NCI-H2081 (cell line): ENCODE data around the gene DGKE.

Experiments
- DNase-seq, 2 experiments: peaks; one replicate each; lab custom pipeline; 2025; lab: John Stamatoyannopoulos, UW

DGKE gene

DNA sequence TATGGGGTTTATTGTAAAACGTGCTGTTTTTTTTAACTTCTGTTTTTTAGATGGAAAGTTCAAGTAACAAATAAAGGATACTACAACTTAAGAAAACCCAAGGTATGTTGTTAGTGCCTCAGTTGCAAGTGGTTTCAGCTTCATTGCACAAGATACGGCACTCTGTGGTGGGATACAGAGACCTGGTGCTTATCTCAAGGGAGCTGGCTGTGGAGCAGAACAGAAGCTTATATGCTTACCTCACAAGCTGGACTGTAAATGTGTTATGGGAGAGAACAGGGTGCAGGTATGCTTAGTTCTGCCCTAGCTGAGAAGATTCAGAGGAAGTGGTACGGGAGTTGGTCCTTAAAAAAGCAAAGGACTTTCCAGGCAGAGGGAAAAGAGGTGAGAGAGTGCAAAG lies 15.2 kb downstream of the DGKE start:
- no peak for DNase-seq

DNA sequence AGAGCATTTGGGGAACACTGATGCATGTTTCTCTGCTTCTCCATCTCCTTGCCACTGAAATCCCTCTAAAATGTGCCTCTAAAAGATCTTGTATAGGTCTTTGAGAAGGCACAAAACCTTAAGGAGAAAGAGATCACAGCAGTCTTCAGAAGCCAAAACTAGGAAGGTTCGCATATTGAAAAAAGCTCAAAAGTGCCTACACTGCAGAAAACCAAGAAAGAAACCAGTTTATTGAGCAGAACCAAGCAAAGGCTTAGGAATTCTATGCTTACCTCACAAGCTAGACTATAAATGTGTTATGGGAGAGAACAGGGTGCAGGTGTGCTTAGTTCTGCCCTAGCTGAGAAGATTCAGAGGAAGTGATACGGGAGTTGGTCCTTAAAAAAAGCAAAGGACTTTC lies 16.6 kb downstream of the DGKE start:
- no peak for DNase-seq

DNA sequence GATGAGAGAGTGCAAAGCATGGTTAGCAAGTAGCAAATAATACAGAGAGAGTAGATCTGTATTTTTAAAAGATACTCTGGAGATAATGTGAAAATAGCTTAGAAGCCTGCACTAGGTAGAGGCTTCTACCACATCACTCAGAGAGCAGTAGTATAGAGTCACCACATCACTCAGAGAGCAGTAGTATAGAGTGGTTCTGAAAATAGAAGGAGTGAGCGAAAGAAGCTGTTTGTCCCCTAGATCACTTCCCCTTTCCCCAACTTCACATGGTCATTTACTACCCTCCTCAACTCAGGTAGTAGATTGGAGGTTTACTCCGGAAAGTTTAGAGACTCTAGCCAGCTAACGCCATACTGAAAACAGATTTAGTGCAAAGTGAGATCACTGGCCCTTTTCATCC lies 17.1 kb downstream of the DGKE start:
- DNase-seq, result no peak

DNA sequence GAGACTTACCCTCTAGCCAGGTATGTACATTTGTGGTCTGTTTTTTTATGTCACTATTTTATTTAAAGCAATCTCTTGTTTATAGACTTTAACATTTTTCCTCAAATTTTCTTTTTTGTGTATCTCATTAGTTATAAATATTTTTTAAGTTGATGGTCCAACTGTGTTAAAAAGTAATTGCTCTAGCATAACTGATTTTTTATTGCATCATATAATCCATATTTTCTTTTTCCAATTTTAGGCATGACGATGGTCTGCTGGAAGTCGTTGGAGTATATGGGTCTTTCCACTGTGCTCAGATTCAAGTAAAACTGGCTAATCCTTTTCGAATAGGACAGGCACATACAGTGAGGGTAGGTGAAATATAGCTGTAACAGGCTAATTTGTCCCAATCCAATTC lies 27.9 kb downstream of the DGKE start:
- no peak for DNase-seq

DNA sequence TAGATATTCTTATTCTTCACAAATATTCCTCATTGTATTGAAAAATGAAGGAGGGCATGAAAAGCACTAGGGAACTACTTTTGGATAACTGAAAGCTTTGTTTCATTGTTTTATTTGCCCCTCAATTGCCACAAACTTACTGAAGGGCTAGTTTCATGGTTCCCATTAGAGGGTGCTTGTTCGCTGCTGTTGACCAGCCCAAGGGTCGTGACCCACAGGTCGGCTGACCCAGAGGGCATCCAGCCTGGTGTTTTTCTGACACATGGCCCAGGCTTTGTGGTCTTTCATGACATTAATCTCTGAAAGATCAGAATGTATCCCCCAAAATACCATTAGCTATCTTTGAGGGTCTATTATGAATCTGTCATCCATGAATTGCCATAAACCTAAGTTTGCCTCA lies 30.0 kb downstream of the DGKE start:
- DNase-seq, result no peak

DNA sequence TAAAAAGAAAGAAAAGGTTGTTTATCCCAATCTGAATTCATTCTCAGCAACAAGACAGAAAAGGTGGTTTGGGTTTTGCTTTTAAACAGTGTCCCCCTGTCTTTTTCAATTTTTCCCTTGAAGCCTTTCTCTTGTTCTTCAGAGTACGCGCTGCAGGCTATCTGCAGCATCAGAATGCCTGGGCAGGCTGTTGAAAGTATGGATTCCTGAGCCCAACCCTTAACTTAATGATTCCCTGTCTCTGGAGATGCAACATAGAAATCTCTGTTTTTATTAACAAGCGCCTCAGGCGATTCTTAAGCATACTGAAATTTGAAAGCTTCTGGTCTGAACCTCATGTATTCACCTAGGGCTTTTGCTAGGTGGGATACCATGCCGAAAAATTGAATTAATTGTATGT lies 32.1 kb downstream of the DGKE start:
- no peak for DNase-seq

DNA sequence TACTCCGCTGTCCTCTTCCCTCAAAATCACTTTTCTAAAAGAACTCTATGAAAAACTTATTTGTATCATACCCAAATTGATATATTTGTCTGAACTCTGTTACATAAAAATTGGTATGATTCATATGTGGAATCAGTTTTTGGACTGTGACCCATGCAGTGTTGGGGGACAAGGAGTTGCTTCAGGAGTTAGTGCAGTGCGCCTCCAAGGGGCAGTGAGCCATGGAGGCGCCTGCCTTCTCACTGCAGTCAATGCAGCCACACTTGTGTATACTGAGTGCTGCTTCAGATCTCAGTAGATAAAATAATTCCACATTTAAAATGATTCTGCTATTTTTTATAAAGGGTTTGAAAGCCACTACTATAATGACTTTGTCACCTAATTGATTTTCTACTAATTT lies 32.5 kb downstream of the DGKE start:
- DNase-seq, result no peak

DNA sequence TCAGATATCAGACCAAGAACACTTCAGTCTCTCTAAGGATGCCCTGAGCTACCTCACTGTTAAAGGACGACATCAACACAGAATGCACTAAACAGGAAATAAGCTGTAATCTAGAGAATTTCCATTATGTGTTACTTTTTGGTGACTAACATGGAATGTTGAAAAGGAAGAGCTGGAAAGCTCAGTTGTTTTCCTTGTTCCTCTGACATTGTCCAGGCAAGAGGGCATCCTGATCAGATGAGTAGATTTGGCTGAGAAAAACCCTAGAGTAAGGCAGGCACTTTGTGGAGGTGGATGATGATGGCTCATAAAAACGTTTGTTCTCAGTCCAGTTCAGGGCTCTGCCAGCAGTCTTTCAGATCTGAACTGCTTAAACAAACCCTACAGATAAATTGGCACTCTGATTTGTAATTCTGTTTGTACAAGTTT lies 34.0 kb downstream of the DGKE start:
- peak in 1 of 2 experiments; percentile 15 for DNase-seq

DNA sequence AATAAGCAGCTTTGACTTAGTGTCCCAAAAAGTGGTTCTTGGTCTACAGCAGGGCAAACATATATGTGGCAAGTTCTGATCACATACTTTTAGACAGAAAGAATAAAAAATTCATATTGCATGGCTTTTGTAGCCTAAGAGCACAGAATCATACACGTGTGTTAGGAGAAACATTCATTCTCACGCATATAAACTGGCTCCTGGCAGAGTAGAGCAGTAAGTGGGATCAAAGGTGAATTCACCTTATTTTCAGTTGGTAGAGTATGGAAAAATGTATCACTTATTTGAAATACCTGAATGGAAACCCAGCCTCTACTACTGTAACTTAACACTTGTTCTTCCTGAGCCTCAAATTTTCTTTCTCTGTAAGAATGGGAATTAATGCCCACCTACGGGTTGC lies 34.8 kb downstream of the DGKE start:
- no peak for DNase-seq

DNA sequence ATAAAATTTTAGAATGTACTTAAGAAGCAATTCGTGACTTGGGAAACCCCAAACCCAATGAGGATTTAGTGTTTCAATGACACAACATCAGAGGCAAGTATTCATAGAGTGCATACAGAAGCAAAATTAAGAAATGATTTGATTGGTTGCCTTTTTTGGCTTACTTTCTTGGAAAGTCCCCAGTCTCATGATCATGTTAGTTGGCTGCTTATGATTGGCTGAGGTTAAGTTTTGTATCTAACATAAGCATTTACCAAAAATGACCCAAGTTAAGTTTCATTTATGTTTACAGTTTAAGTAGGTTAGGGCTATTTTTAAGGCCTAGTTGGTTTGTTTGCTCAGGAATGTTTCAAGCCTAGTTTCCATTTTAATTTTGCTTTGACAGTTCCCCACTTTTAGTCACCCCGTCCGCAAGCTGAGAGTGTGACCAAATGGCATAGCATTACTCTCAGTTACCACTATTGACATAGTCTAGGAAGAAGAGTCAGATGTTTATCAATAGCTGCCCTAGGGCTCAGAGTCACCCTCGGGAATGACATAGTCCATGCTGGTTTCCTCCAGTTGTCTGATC lies 36.2 kb downstream of the DGKE start:
- DNase-seq, result no peak

DNA sequence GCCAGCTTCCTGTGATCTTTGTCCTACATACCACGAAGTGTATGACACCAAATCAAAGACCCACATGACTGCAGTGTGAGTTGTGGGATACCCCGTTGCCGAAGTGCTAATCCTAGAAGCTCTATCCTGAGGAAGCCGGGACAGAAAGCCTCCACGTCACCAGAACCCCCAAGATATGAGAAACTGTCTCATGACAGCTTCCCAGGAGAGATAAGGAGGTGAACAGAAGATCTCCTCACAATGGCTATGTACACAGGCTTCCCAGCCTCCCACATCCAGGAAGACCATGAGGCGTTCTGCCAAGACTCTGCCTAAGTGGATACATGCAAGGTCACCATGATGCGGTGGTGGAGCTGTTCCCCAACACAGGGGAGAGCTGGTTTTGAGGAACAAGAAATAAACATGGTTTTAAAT lies 42.8 kb downstream of the DGKE start:
- DNase-seq, result no peak

DNA sequence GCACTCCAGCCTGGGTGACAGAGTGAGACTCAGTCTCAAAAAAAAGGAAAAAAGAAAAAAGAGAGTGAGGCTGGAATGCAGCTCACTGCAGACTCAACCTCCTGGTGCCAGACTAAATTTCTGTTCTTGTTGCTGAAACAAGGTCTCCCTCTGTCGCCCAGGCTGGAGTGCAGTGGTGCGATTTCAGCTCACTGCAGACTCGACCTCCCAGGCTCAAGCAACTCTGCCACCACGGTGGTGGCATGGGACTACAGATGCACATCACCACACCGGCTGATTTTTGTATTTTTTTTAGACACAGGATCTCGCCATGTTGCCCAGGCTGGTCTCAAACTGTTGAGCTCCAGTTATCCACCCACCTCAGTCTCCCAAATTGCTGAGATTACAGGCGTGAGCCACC lies 45.3 kb downstream of the DGKE start:
- no peak for DNase-seq

DNA sequence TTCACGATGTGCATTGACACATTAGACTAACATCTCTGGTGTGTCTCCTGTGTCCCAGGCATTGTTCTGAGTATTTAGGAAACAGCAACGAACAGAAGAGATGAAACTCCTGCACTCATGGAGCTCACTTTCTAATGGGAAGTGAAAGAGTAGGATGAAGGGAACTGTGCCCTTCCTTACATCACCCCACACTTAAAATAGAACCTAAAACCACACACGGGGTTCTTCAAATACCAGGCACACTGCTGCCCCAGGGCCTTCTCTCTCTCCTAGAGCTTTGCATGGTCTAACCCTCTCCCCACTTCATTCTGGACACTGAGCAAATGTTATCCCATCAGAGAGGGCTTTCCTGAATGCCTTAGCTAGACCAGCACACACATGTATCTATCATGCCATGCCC lies 46.2 kb downstream of the DGKE start:
- no peak for DNase-seq

DNA sequence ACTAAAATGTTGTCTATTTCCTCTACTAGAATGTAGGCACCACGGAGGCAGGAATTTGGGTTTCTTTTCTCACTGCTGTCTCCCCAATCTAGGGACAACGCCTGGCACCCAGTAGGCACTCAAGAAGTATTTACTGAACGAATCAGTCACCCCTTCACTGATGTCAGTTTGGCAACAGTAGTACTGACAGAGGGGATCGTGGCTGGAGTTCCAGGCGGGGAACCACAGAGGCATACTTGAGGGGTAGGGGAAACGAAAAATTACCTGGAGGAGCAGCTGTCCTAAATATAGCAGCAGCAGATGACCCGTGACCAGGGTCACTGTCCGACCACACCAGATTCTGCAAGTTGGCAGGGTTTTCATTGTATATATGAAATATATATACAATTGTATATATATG lies 46.6 kb downstream of the DGKE start:
- no peak for DNase-seq

DNA sequence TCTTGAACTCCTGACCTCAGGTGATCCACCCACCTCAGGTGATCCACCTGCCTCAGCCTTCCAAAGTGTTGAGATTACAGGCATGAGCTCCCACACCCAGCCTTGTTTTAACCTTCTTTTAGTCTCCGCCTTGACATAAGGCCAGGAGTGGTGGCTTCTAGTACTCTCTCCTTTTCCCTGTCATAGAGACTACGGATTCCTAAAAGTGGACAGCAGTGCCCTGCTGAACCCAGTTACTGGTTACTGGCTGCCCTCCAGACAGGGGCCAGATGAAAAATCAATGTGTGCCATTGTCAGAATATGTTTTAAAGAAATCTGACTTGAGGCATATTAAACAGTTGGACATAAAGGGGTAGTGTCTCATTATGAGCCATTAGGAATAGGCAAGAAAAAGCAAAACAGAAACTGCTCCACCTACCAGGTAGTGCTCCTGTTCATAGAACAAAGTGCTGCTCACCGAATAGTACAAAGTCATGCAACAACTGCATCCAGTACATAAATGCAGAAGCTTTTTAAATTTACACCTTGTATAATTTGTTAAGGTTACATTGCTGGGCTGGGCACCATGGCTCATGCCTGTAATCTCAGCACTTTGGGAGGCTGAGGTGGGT lies 47.8 kb downstream of the DGKE start:
- DNase-seq, result no peak

DNA sequence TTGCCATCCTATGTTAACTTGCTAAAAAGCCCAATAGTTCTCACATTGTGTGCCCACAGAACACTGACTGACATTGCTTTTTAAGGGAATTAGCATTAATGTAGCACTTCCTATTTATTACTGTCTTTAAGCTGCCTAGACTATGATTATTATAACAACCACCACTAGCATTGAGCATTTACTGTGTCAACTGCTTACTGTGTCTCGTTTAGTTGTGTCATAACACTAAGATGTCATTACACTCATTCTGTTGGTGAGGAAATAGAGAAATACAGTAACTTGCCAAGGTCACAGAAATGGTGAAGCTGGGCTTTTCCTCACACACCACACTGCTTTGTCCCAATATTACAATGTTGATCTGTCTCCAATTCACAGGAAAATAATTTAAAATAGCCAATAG lies 49.7 kb downstream of the DGKE start:
- no peak for DNase-seq

DNA sequence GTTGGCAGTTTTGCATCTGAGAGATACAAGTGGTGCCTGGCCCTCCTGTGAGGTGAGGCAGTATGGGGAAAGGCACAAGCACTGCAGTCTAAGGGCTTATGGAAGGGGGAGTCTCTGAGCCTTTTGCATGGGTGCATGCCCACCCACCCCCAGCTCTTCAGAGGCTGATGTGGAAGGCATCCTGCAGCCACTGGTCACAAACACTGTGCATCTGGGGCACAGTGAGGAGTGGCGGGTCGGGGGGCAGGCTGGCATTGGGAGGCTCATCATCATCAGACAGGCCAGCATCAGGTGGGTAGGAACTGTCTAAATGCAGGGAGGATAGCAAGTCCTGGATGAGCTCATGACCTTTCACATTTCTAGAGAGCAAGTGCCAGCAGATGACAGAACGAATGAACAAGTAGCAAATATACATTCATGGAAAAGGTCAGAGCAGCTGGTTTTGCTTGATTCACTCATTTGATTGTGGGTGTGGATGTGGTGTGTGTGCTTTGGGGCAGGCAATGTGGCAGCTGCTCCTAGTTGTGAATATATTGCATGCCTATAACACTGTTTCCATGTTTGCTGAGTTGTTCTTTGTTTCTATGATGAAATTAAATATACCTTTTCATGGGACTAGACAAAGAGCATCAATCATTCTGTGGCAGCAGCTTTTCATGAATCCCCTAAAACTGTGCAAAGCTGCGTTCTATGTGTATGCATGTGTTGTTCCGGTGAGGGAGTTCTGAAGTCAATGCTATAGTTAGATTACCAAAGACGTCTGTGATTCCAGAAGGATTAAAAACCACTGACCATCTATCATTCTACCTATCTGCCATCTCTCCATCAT lies 50.7 kb downstream of the DGKE start:
- DNase-seq, result peak; percentile 46 to 87

DNA sequence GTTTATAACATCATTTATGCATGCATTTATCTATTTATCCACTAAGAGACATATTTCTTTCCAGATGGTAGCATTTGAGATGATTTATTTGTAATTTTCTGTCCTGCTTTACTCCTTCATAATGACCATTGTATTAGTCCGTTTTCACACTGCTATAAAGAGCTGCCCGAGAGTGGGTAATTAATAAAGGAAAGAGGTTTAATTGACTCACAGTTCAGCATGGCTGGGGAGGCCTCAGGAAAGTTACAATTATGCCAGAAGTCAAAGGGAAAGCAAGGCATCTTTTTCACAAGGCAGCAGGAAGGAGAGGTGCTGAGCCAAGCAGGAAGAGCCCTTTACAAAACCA lies 51.3 kb downstream of the DGKE start:
- no peak for DNase-seq

DNA sequence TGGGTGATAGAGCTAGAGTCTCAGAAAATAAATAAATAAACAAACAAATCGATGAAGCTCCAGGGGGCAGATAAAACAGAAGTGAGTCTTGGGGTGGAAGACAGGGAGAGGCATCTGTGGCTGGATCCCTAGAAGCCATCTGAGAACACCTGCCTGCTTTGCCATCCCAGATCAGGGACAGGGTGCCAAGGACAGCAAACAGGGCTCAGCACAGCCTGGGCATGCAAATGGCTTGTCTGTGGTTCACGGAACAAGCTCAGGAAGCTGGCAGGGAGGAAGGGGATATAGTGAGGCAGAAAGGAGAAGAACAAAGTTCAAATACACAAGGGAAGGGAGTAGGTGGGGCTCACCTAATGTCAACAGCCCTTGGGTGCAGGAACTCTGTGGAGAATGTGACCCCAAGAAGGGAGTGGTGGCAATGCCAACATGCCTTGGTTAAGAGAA lies 52.4 kb downstream of the DGKE start:
- no peak for DNase-seq

DNA sequence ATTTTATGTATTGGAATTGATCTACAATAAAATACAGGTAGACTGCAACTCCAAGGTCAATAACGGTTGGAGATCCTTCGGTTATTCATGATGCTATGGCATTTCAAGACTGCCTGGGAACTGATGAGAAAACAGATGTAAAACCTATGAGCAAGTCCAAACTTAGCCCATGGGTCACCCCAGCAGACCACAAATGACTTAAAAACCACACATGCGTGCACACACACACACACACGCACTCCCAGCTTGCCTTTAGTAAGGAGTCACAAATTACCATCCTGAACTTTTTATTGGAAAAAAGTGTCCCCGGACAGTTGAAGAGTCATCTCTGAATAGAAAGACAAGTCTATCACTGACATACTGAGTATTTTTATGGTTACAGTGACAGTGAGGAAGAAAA lies 53.2 kb downstream of the DGKE start:
- no peak for DNase-seq

DNA sequence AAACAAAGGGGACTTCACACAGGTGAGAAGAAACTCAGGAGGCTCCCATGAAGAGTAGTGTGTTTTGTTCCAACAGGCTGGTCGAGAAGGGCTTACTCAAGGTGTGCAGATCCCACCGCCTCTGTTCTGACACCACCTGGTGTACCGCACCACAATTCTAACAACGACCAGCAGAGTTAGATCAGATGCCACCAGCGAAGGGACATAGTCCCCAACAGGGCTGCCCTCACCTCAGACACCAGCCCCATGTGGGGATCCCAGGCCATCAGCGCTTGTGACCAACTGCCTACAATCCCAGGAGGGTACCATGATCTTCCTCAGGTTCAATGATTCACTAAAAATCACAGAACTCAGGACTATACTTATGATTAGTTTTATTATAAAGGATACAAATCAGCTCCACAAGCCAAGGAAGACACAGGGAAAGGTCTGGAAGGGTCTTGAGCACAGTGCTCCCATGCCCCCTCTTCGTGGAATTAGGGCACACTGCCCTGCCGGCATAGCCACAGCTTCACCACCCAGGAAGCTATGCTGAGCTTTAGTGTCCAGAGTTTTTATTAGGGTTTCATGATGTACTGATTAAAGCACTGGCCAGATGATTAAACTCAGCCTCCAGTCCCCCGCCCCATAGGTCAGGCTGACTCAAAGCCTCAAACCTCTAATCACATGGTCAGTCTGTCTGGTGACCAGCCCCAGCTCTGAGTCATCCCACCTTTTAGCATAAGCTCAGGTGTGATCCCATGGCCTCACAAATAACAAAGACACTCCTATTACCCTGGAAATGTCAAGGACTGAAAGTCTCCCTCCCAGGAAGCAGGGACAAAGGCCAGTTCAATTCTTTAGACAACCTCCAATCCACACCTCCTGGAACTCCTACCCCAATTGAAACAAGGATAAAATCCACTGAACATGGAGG lies 53.9 kb downstream of the DGKE start:
- DNase-seq, result no peak

DNA sequence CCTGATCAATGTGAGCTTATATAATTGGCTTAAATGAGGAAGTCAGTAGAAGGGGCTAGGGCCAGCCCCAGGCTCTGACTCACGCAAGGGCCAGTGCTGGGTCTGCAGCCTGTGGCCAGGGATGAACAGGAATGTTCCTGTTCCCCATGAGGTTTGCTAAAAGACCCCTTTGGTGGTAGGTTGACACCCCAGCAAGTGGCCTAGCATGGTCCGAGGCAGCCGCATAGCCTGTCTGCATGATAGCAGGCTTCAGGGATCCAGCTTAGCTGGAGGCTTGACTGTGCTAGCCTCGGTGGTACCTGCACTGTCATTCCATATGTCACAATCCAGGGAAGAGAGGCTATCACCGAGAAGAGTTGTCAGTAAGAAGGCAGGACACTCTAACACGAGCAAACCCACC lies 56.4 kb downstream of the DGKE start:
- DNase-seq, result no peak
